GM10266 (cell line): Measurements from ENCODE around the gene RNF11.

Experiments
- DNase-seq: peaks from one replicate; pipeline ENCODE4 v3.0.0; 2012; ENCODE audit errors: extremely low spot score
- TF ChIP-seq, protein P1 (sequence below): IDR thresholded peaks from 2 replicates; pipeline ENCODE4 v1.5.1; 2012; ENCODE audit warnings: mild to moderate bottlenecking, low read depth; ENCODE audit not compliant: control insufficient read depth, insufficient read depth; ENCODE audit errors: missing control alignments

RNF11 gene

DNA sequence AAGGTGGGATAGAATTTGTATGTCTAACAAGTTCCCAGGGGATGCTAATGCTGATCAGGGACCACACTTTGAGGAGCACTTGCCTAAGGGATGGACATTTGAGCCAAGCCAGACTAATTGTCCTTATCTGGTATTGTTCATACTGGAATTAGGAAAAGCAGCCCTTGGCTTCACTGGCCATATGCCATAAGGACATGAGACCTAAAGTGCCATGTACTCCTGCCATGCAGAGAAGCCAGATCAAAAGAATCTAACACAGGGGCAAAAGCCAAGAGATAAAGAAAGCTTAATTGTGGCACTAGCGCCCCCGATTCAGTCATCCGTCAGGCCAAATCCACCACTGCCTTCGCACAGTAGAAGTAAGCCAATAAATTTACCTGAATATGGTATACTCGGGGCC is 45.7 kb downstream of the RNF11 start:
- TF ChIP-seq, protein P1, sequence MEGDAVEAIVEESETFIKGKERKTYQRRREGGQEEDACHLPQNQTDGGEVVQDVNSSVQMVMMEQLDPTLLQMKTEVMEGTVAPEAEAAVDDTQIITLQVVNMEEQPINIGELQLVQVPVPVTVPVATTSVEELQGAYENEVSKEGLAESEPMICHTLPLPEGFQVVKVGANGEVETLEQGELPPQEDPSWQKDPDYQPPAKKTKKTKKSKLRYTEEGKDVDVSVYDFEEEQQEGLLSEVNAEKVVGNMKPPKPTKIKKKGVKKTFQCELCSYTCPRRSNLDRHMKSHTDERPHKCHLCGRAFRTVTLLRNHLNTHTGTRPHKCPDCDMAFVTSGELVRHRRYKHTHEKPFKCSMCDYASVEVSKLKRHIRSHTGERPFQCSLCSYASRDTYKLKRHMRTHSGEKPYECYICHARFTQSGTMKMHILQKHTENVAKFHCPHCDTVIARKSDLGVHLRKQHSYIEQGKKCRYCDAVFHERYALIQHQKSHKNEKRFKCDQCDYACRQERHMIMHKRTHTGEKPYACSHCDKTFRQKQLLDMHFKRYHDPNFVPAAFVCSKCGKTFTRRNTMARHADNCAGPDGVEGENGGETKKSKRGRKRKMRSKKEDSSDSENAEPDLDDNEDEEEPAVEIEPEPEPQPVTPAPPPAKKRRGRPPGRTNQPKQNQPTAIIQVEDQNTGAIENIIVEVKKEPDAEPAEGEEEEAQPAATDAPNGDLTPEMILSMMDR: no peak
- no peak for DNase-seq

GRCh38 chr1:51282605-51283004 is 46.5 kb downstream of the RNF11 start:
- DNase-seq: no peak
- TF ChIP-seq, protein P1: no peak

DNA sequence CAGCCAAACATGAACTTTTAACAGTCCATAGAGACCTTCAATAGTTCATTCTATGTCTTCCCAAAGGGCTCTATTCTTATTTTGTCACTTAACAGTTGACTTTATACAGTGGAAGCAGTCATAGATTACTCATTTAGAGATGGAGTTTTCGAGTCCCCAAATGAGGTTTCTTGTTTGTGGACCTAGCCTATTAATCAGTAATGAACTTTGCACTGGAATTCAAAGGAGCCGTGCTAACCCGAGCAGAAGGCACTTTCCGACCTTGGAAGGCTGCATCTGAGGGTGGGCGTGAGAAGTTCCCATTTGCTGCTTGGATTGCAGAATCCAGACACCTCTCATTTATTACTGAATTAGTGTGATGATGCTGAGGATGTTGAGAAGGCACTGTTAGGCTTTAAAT is 47.9 kb downstream of the RNF11 start:
- no peak for DNase-seq
- TF ChIP-seq, protein P1: no peak

- TF ChIP-seq, protein P1: no peak
- DNase-seq: peak; percentile 53
Measured at GRCh38 chr1:51284487-51284954, 48.4 kb downstream of the RNF11 start.

- TF ChIP-seq, protein P1: no peak
- peak; percentile 75 for DNase-seq
Measured at GRCh38 chr1:51285055-51285454, 49.0 kb downstream of the RNF11 start.

- TF ChIP-seq, protein P1: no peak
- no peak for DNase-seq
Measured at GRCh38 chr1:51287966-51288365, 51.9 kb downstream of the RNF11 start.

DNA sequence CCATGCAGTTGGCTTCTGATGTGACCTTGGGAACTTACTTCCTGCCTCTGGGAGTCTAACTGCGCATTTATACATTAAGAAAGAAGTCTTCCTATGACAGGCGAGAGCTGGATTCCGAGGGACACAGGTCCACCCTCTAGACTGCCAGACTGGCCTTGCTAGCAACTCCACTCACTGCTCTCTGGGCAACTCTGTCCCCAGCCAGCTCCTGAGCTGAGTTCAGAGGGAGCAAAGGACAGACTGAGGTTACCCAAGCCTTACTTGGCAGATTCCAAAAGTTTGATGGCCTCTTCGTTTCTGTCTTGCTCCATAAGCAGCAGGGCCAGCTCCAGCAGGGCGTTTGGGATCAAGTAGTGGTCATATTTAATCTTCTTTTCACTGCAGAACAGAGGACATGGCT is 52.5 kb downstream of the RNF11 start:
- DNase-seq: no peak
- TF ChIP-seq, protein P1: no peak
